GM23338 (cell line): ENCODE results near the gene CERS3. TPM values are rescaled to one million over a fixed set of nuclear protein-coding genes. Genes with fewer than 3 reads are reported as not detected.

Source experiments
- ATAC-seq: fragments of 200-7000 bp; cut with Tn5 transposase; 3 replicates; pipeline ENCODE4 v1.9.1; 2020
- DNase-seq: peaks from one replicate; pipeline ENCODE4 v3.0.0-alpha.2; 2015; ENCODE audit warnings: low spot score
- H2AFZ ChIP-seq: fragments of 200-600 bp; sonication (generic); 2 replicates; pipeline ENCODE4 v1.8.0; 2016; ENCODE audit warnings: antibody characterized with exemption, mild to moderate bottlenecking, moderate library complexity
- H3F3A ChIP-seq: fragments of 200-600 bp; sonication (generic); replicated peaks from 2 replicates; pipeline ENCODE4 v1.8.0; 2017; ENCODE audit warnings: antibody characterized with exemption, mixed run types, low read depth
- H3K27ac ChIP-seq: fragments of 200-600 bp; sonication (generic); 2 replicates; pipeline ENCODE4 v1.6.1; 2016; ENCODE audit warnings: low read depth
- H3K27me3 ChIP-seq: fragments of 200-600 bp; sonication (generic); 2 replicates; pipeline ENCODE4 v1.8.0; 2016; ENCODE audit warnings: mild to moderate bottlenecking, mixed run types, moderate library complexity; ENCODE audit not compliant: insufficient read depth
- H3K36me3 ChIP-seq: fragments of 200-600 bp; sonication (generic); 2 replicates; pipeline ENCODE4 v1.8.0; 2016; ENCODE audit warnings: mild to moderate bottlenecking; ENCODE audit not compliant: insufficient read depth
- H3K4me1 ChIP-seq: fragments of 200-600 bp; sonication (generic); 2 replicates; pipeline ENCODE4 v1.8.0; 2016; ENCODE audit warnings: mild to moderate bottlenecking, moderate library complexity; ENCODE audit not compliant: insufficient read depth
- H3K4me2 ChIP-seq: fragments of 200-600 bp; sonication (generic); 2 replicates; pipeline ENCODE4 v1.7.1; 2017; ENCODE audit warnings: mixed run types
- H3K4me3 ChIP-seq: fragments of 200-600 bp; sonication (generic); 2 replicates; pipeline ENCODE4 v1.6.1; 2016; ENCODE audit warnings: mixed run types
- H3K79me2 ChIP-seq: fragments of 200-600 bp; sonication (generic); replicated peaks from 2 replicates; pipeline ENCODE4 v1.8.0; 2017; ENCODE audit warnings: mild to moderate bottlenecking; ENCODE audit not compliant: insufficient read depth
- H3K9me2 ChIP-seq: fragments of 200-600 bp; sonication (generic); 2 replicates; pipeline ENCODE4 v1.8.0; 2017; ENCODE audit not compliant: insufficient read depth
- H4K20me1 ChIP-seq: fragments of 200-600 bp; sonication (generic); replicated peaks from 2 replicates; pipeline ENCODE4 v1.8.0; 2017; ENCODE audit warnings: mild to moderate bottlenecking; ENCODE audit not compliant: insufficient read depth
- H3K27ac Mint-ChIP-seq: 2 replicates; pipeline ENCODE4 v1.8.0; 2020; ENCODE audit warnings: inconsistent platforms, mild to moderate bottlenecking, moderate library complexity, mixed read lengths
- H3K27me3 Mint-ChIP-seq: 3 replicates; pipeline ENCODE4 v1.8.0; 2022; ENCODE audit warnings: low read depth, mild to moderate bottlenecking, moderate library complexity, mixed read lengths, inconsistent platforms; ENCODE audit not compliant: insufficient read depth, poor library complexity
- H3K36me3 Mint-ChIP-seq: 3 replicates; pipeline ENCODE4 v1.8.0; 2021; ENCODE audit warnings: low read depth, mild to moderate bottlenecking, inconsistent platforms, moderate library complexity, mixed read lengths
- H3K4me1 Mint-ChIP-seq: 3 replicates; pipeline ENCODE4 v1.8.0; 2020; ENCODE audit warnings: mild to moderate bottlenecking, inconsistent platforms, mixed read lengths
- H3K4me3 Mint-ChIP-seq: 3 replicates; pipeline ENCODE4 v1.8.0; 2021; ENCODE audit warnings: moderate library complexity, mild to moderate bottlenecking, inconsistent platforms, mixed read lengths
- H3K9me3 Mint-ChIP-seq: 3 replicates; pipeline ENCODE4 v1.8.0; 2020; ENCODE audit warnings: moderate library complexity, mild to moderate bottlenecking, inconsistent platforms, mixed read lengths
- CREB1 ChIP-seq: fragments of 250-450 bp; sonication (Bioruptor Pico); IDR thresholded peaks from 2 replicates; pipeline ENCODE4 v1.5.0; 2020; ENCODE audit warnings: low read depth, mild to moderate bottlenecking, moderate library complexity
- CTCF ChIP-seq, 2 experiments: fragments of 200-600 bp in 1 of 2; sonication (generic) in 1 of 2; conservative IDR thresholded peaks; 2 replicates each; pipeline versions ENCODE4 v1.5.1 to v1.6.1; 2016 to 2017; ENCODE audit warnings: antibody characterized with exemption in 2 of 2, low read depth in 2 of 2, mild to moderate bottlenecking in 2 of 2, moderate library complexity in 1 of 2
- EZH2 ChIP-seq: fragments of 200-600 bp; sonication (generic); IDR thresholded peaks from one replicate; pipeline ENCODE4 v1.8.0; 2017; ENCODE audit warnings: antibody characterized with exemption, mild to moderate bottlenecking, low read depth; ENCODE audit not compliant: unreplicated experiment
- JUNB ChIP-seq: IDR thresholded peaks from one replicate; pipeline ENCODE4 v1.6.1; 2016; ENCODE audit warnings: antibody characterized with exemption; ENCODE audit not compliant: unreplicated experiment
- NANOG ChIP-seq: IDR thresholded peaks from 2 replicates; pipeline ENCODE4 v1.6.1; 2016; ENCODE audit warnings: antibody characterized with exemption, borderline replicate concordance
- ZNF114 ChIP-seq: fragments of 250-450 bp; sonication (Bioruptor Pico); IDR thresholded peaks from 2 replicates; pipeline ENCODE4 v1.5.0; 2020; ENCODE audit warnings: mild to moderate bottlenecking, moderate library complexity
- ZNF331 ChIP-seq: fragments of 250-450 bp; sonication (Bioruptor Pico); IDR thresholded peaks from 2 replicates; pipeline ENCODE4 v1.5.0; 2020; ENCODE audit warnings: low read depth, mild to moderate bottlenecking, moderate library complexity
- polyA plus RNA-seq: library from polyadenylated mRNA; unstranded; fragments of >200 nt; fragmentation: Nextera tagmentation; extraction: Ambion mirVana; gene quantifications from 2 replicates; pipeline ENCODE4 v1.2.1, GENCODE V29; 2016
- total RNA-seq: library from RNA; depleted of rRNA; stranded (reverse); fragments of >200 nt; shearing (Covaris generic); gene quantifications from 2 replicates; pipeline ENCODE4 v1.2.3, GENCODE V29; 2014
- TF ChIP-seq, protein P1 (sequence below): IDR thresholded peaks from one replicate; pipeline ENCODE4 v1.6.1; 2018; ENCODE audit warnings: antibody characterized with exemption; ENCODE audit not compliant: unreplicated experiment
- TF ChIP-seq, protein P2 (sequence below): IDR thresholded peaks from 2 replicates; pipeline ENCODE4 v1.6.1; 2016; ENCODE audit warnings: antibody characterized with exemption

CERS3 gene
- total and polyA plus RNA-seq, 2 experiments from 2014 or later: 1.8 to 2.2 TPM

DNA sequence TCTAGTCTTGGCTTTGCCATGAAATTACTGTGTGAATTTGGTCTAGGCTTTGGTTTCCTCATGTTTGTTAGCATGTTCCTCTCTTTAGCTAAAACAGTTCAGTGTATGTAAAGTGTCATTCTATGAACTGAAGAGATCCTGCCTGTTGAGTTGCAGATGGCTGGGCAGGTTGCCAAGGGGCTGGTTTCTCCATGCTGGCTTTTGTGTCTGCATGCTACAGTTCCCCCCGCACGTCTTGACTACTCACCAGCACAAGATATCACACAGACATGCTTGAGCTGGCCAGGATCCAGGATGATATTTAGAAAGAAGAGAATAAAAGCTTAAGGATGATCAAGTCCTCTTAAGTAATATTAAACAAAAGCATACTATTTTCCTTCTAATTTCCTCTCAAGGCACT lies 90.2 kb downstream of the CERS3 start (continued):
- TF ChIP-seq, protein P1, sequence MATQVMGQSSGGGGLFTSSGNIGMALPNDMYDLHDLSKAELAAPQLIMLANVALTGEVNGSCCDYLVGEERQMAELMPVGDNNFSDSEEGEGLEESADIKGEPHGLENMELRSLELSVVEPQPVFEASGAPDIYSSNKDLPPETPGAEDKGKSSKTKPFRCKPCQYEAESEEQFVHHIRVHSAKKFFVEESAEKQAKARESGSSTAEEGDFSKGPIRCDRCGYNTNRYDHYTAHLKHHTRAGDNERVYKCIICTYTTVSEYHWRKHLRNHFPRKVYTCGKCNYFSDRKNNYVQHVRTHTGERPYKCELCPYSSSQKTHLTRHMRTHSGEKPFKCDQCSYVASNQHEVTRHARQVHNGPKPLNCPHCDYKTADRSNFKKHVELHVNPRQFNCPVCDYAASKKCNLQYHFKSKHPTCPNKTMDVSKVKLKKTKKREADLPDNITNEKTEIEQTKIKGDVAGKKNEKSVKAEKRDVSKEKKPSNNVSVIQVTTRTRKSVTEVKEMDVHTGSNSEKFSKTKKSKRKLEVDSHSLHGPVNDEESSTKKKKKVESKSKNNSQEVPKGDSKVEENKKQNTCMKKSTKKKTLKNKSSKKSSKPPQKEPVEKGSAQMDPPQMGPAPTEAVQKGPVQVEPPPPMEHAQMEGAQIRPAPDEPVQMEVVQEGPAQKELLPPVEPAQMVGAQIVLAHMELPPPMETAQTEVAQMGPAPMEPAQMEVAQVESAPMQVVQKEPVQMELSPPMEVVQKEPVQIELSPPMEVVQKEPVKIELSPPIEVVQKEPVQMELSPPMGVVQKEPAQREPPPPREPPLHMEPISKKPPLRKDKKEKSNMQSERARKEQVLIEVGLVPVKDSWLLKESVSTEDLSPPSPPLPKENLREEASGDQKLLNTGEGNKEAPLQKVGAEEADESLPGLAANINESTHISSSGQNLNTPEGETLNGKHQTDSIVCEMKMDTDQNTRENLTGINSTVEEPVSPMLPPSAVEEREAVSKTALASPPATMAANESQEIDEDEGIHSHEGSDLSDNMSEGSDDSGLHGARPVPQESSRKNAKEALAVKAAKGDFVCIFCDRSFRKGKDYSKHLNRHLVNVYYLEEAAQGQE: no peak
- TF ChIP-seq CTCF (conservative IDR thresholded peaks at IDR 0.05; ENCODE audit: low read depth in 2 of 2): no peak
- TF ChIP-seq JUNB: no peak
- no peak for TF ChIP-seq NANOG
- TF ChIP-seq ZNF331 (CRISPR knock-in tag): no peak
- no peak for TF ChIP-seq CREB1 (CRISPR knock-in tag)

DNA sequence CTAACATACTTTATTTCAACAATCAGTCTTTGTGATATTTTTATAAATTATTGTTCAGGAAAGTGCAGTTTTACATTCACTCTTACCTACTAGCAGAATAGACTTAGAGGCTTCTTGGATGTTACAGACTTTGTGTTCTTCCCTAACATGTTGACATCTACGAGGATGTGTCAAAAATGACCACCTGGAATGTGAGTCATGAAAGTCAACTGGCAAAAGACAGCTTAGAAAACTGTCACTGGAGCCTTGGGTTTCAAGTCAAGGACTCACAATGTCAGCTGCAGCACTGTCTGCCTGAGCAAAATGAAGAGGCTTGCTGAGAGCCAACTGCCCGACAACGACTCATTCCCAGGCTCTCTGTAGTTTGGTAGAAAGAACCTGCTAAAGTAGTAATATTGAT lies 91.5 kb downstream of the CERS3 start:
- no peak for DNase-seq
- no peak overlapping the region for H3K4me2 ChIP-seq
- H3K4me1 ChIP-seq: no peaks in the 10 kb centered on the region
- H3K4me3 Mint-ChIP-seq: no peak overlapping the region
- no peaks in the 10 kb centered on the region for H3K36me3 ChIP-seq
- no peaks in the 10 kb centered on the region for H3K27me3 ChIP-seq
- TF ChIP-seq JUNB (no peak), EZH2 (no peak), ZNF114 (CRISPR knock-in tag) (no peak), ZNF331 (CRISPR knock-in tag) (no peak)
- TF ChIP-seq, protein P1: no peak
- TF ChIP-seq, protein P2, sequence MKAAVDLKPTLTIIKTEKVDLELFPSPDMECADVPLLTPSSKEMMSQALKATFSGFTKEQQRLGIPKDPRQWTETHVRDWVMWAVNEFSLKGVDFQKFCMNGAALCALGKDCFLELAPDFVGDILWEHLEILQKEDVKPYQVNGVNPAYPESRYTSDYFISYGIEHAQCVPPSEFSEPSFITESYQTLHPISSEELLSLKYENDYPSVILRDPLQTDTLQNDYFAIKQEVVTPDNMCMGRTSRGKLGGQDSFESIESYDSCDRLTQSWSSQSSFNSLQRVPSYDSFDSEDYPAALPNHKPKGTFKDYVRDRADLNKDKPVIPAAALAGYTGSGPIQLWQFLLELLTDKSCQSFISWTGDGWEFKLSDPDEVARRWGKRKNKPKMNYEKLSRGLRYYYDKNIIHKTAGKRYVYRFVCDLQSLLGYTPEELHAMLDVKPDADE: no peak
- no peaks in the 10 kb centered on the region for H3F3A ChIP-seq
- no peak overlapping the region for H3K27ac ChIP-seq
- no peak overlapping the region for H3K4me3 ChIP-seq
- 0 out of 2 replicates have a peak, but pooled peaks cover 5% of the 10 kb centered on the region for H3K9me2 ChIP-seq
- H4K20me1 ChIP-seq: no peaks in the 10 kb centered on the region
- peaks cover 23% of the 10 kb centered on the region for H3K36me3 Mint-ChIP-seq
- peaks cover 9% of the 10 kb centered on the region for H3K4me1 Mint-ChIP-seq
- no peak overlapping the region for H2AFZ ChIP-seq
- no peak for ATAC-seq
- no peak overlapping the region for H3K27ac Mint-ChIP-seq
- peaks cover 18% of the 10 kb centered on the region for H3K27me3 Mint-ChIP-seq
- peaks cover 33% of the 10 kb centered on the region for H3K9me3 Mint-ChIP-seq
- H3K79me2 ChIP-seq: no peaks in the 10 kb centered on the region
